Cardiac fibroblast (primary cell): Measurements from ENCODE around the gene SLC38A1.

Source experiments
- DNase-seq, 2 donors: peaks; one replicate each; pipeline versions ENCODE4 v3.0.0 to v3.0.0-alpha.2; 2010; ENCODE audit warnings: low read depth in 2 of 2
- H3K4me3 ChIP-seq, 2 donors: replicated peaks in 1 of 2; 1 replicate in 1 of 2; 2 replicates in 1 of 2; pipeline ENCODE4 v1.5.1; 2011; ENCODE audit warnings: low read depth in 2 of 2, low read length in 2 of 2, mild to moderate bottlenecking in 2 of 2, moderate library complexity in 1 of 2
- CTCF ChIP-seq: IDR thresholded peaks from one replicate; pipeline ENCODE4 v1.5.1; 2011; ENCODE audit warnings: low read depth, mild to moderate bottlenecking, low read length, inconsistent platforms

The SLC38A1 gene

GRCh38 chr12:46217541-46218321 is 51.1 kb downstream of the SLC38A1 start:
- no peak overlapping the region for H3K4me3 ChIP-seq
- TF ChIP-seq CTCF, result no peak
- DNase-seq, result no peak

- no peak for DNase-seq
- no peak overlapping the region for H3K4me3 ChIP-seq
- no peak for TF ChIP-seq CTCF
These were observed 54.0 kb downstream of the SLC38A1 start for GRCh38 chr12:46214668-46215436.

GRCh38 chr12:46212108-46212982 is 56.5 kb downstream of the SLC38A1 start:
- no peak overlapping the region for H3K4me3 ChIP-seq
- TF ChIP-seq CTCF, result no peak
- no peak for DNase-seq

- no peak for TF ChIP-seq CTCF
- no peak overlapping the region for H3K4me3 ChIP-seq
- peak in 1 of 2 donors; percentile 18 for DNase-seq
These were observed 57.9 kb downstream of the SLC38A1 start for GRCh38 chr12:46210873-46211439.

- no peak for TF ChIP-seq CTCF
- peak; percentile 72 to 74 for DNase-seq
These were observed 58.6 kb downstream of the SLC38A1 start for GRCh38 chr12:46209914-46210872.

More at GRCh38 chr12:46209914-46210872, 58.6 kb downstream of the SLC38A1 start:
- no peak overlapping the region for H3K4me3 ChIP-seq
